ENCODE measurements around the gene PILRB. TPM values are rescaled to one million over a fixed set of nuclear protein-coding genes. Genes with fewer than 3 reads are reported as not detected.

The PILRB gene
- total RNA-seq, 1 experiment from 2014 or later, result 56.2 TPM

DNA sequence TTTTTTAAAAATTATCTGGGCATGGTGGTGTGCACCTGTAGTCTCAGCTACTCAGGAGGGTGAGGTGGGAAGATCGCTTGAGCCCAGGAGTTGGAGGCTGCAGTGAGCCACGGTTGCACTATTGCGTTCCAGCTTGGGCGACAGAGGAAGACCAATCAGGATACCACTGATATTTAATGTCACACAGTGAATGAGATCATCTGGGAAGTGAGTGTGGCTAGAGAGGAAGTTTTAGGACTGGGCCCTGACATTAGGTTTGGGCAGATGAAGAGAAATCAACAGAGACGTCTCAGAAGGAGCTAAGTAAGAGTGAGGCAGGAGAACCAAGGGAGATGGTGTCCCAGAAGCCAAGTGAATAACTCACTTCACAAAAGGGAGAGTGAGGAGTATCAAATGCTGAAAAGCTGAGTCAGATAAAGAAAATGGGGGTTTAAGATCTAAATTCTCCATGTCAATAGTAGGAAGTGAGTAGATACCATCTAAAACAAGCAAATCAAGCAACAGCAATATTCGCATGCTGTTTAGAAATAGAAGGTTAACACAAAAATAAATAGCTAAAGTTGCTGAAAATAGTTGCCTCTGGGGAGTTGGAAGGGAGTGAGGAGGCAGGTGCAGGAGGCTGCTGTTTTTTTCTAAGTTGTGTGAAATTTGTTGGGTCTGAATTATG lies 26.8 kb downstream of the PILRB start:
- CTCF ChIA-PET, result interaction anchor here (0.6 kb wide), 1 partner anchor 638 kb away, joined by 4 read pairs; no protein-coding TSS in a partner anchor
- no peaks in the 10 kb centered on the region for H3K36me3 Mint-ChIP-seq (ENCODE audit: insufficient read depth, unreplicated experiment)

DNA sequence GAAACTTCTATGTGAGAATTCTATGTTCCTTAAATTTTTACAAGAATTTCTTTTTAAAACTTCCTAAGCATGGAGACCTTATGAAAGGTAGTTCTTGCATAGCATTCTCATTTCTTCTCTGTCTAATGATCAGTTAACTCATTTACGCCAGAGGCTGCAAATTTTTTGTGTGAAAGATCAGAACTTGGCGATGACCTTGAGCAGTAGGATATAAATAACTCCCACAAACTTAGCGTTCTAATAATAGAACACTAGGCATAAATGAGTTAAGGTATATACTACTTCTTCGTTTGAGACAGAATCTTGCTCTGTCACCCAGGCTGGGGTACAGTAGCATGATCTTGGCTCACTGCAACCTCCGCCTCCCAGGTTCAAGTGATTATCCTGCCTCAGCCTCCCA lies 29.0 kb downstream of the PILRB start:
- Mint-ChIP-seq H3K36me3 (ENCODE audit: insufficient read depth, unreplicated experiment) (no peaks in the 10 kb centered on the region), H3K4me3 (ENCODE audit: unreplicated experiment) (no peak overlapping the region), H3K27me3 (ENCODE audit: insufficient read depth, unreplicated experiment) (peaks cover 72% of the 10 kb centered on the region), H3K4me1 (ENCODE audit: insufficient read depth, unreplicated experiment) (no peaks in the 10 kb centered on the region), H3K9me3 (ENCODE audit: unreplicated experiment) (no peaks in the 10 kb centered on the region), H3K27ac (ENCODE audit: low read depth, unreplicated experiment) (no peak overlapping the region)
- no TSS peak for BruUV-seq (replicated peaks)
- CTCF ChIA-PET, result interaction anchor here (1.2 kb wide), 1 partner anchor 21 kb away, joined by 3 read pairs; no protein-coding TSS in a partner anchor
- TF ChIP-seq, protein P1, sequence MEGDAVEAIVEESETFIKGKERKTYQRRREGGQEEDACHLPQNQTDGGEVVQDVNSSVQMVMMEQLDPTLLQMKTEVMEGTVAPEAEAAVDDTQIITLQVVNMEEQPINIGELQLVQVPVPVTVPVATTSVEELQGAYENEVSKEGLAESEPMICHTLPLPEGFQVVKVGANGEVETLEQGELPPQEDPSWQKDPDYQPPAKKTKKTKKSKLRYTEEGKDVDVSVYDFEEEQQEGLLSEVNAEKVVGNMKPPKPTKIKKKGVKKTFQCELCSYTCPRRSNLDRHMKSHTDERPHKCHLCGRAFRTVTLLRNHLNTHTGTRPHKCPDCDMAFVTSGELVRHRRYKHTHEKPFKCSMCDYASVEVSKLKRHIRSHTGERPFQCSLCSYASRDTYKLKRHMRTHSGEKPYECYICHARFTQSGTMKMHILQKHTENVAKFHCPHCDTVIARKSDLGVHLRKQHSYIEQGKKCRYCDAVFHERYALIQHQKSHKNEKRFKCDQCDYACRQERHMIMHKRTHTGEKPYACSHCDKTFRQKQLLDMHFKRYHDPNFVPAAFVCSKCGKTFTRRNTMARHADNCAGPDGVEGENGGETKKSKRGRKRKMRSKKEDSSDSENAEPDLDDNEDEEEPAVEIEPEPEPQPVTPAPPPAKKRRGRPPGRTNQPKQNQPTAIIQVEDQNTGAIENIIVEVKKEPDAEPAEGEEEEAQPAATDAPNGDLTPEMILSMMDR (IDR thresholded peaks at IDR 0.05; ENCODE audit: unreplicated experiment), result no peak
- intact Hi-C loops (cut with micrococcal nuclease), result no loop called here
- POLR2A ChIA-PET, result interaction anchor here (0.6 kb wide), 1 partner anchor 20 kb away, joined by 5 read pairs; no protein-coding TSS in a partner anchor
- DNase-seq (ENCODE audit: unreplicated experiment), result no peak

More for the DNA sequence above, 26.8 kb downstream of the PILRB start:
- Mint-ChIP-seq H3K27me3 (ENCODE audit: insufficient read depth, unreplicated experiment) (peaks cover 52% of the 10 kb centered on the region), H3K9me3 (ENCODE audit: unreplicated experiment) (no peaks in the 10 kb centered on the region), H3K4me1 (ENCODE audit: insufficient read depth, unreplicated experiment) (no peaks in the 10 kb centered on the region), H3K4me3 (ENCODE audit: unreplicated experiment) (no peak overlapping the region), H3K27ac (ENCODE audit: low read depth, unreplicated experiment) (no peak overlapping the region)
- intact Hi-C loops (cut with micrococcal nuclease), result no loop called here
- no peak for DNase-seq (ENCODE audit: unreplicated experiment)
- POLR2A ChIA-PET, result interaction anchor here (1.3 kb wide), 1 partner anchor 18 kb away, joined by 5 read pairs; no protein-coding TSS in a partner anchor
- TF ChIP-seq, protein P1 (IDR thresholded peaks at IDR 0.05; ENCODE audit: unreplicated experiment), result no peak
- BruUV-seq (replicated peaks), result no TSS peak

DNA sequence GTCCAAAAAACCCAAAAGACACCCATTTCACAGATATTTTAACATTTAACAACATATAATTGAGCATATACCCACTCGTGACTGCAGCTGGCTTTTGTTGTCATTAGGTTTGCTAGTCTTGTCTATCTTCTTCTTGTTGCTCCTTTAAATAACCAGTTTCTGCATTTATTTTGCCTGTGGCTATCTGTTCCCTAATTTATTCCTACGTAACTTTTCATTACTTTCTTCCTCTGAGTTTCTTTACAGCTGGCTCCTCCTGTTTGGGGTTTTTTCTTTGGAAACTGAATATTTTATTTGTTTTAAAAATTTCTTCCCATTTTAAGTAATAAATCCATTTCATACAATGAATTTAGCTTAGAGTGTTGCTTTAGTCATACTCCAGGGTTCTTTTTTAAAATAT lies 29.8 kb downstream of the PILRB start:
- intact Hi-C loops (cut with micrococcal nuclease), result no loop called here
- BruUV-seq (replicated peaks), result no TSS peak
- DNase-seq (ENCODE audit: unreplicated experiment), result no peak
- POLR2A ChIA-PET, result interaction anchor here (0.6 to 1.6 kb wide), 2 partner anchors 16 to 19 kb away, joined by 3 to 5 read pairs; no protein-coding TSS in a partner anchor
- Mint-ChIP-seq H3K4me3 (ENCODE audit: unreplicated experiment) (no peak overlapping the region), H3K4me1 (ENCODE audit: insufficient read depth, unreplicated experiment) (no peaks in the 10 kb centered on the region), H3K27me3 (ENCODE audit: insufficient read depth, unreplicated experiment) (peaks cover 76% of the 10 kb centered on the region), H3K27ac (ENCODE audit: low read depth, unreplicated experiment) (no peak overlapping the region), H3K9me3 (ENCODE audit: unreplicated experiment) (no peaks in the 10 kb centered on the region), H3K36me3 (ENCODE audit: insufficient read depth, unreplicated experiment) (no peaks in the 10 kb centered on the region)
- TF ChIP-seq, protein P1 (IDR thresholded peaks at IDR 0.05; ENCODE audit: unreplicated experiment), result no peak
- CTCF ChIA-PET, result interaction anchor here (1.0 to 1.2 kb wide), 2 partner anchors 20 kb away, joined by 3 read pairs; no protein-coding TSS in a partner anchor

DNA sequence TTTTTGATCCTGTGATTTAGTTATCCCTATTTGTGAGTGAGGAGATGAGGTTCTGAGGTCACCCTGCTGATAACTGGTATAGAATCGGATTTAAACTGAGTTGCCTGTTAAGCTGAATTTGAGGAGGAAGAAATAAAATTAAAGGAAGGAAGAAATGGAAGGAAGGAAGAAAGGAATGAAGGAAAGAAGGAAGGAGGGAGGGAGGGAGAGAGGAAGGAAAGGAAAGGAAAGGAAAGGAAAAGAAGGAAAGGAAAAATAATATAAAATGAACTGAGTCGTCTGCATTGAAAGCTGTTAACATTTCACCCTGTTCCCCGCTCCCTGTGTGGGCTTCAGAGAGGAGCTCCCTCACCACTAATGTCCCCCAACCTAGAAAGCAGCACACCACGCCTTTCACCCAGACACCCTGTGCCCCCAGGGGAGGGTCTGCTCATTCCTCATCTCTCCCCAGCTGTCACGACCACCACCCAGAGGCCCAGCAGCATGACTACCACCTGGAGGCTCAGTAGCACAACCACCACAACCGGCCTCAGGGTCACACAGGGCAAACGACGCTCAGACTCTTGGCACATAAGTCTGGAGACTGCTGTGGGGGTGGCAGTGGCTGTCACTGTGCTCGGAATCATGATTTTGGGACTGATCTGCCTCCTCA lies 31.6 kb downstream of the PILRB start:
- peaks cover 71% of the 10 kb centered on the region for H3K27me3 Mint-ChIP-seq (ENCODE audit: insufficient read depth, unreplicated experiment)
- H3K27ac Mint-ChIP-seq (ENCODE audit: low read depth, unreplicated experiment), result no peak overlapping the region
- BruUV-seq (replicated peaks), result no TSS peak
- no peaks in the 10 kb centered on the region for H3K36me3 Mint-ChIP-seq (ENCODE audit: insufficient read depth, unreplicated experiment)
- ChIA-PET POLR2A (interaction anchor here (0.5 to 1.6 kb wide), 2 partner anchors 14 to 300 kb away, joined by 3 read pairs; no protein-coding TSS in a partner anchor), CTCF (interaction anchor here (0.7 kb wide), 2 partner anchors 196 to 400 kb away, joined by 3 read pairs; no protein-coding TSS in a partner anchor)
- TF ChIP-seq, protein P1 (IDR thresholded peaks at IDR 0.05; ENCODE audit: unreplicated experiment), result no peak
- H3K4me1 Mint-ChIP-seq (ENCODE audit: insufficient read depth, unreplicated experiment), result no peaks in the 10 kb centered on the region
- intact Hi-C loops (cut with micrococcal nuclease), result no loop called here
- no peak for DNase-seq (ENCODE audit: unreplicated experiment)
- H3K4me3 Mint-ChIP-seq (ENCODE audit: unreplicated experiment), result no peak overlapping the region
- no peaks in the 10 kb centered on the region for H3K9me3 Mint-ChIP-seq (ENCODE audit: unreplicated experiment)
